HTR-8/SVneo (cell line): ENCODE measurements around the gene KLRC3.
A peak's percentile ranks its signal among the peaks of the same experiment; 100 is the strongest.
"Not testable (repeated sequence)": the region's sequence is repeated elsewhere in the genome, so short reads cannot be mapped to it uniquely, and the experiment has no call there.

ENCODE experiments used
- DNase-seq: peaks from one replicate; pipeline ENCODE4 v3.0.0; 2011; ENCODE audit warnings: low spot score, mixed read lengths; ENCODE audit not compliant: insufficient read length
- FAIRE-seq: peaks from 2 replicates; lab custom pipeline; 2011; peaks lifted over from hg19 to GRCh38; lab: Jason Lieb, UNC

Gene KLRC3

DNA sequence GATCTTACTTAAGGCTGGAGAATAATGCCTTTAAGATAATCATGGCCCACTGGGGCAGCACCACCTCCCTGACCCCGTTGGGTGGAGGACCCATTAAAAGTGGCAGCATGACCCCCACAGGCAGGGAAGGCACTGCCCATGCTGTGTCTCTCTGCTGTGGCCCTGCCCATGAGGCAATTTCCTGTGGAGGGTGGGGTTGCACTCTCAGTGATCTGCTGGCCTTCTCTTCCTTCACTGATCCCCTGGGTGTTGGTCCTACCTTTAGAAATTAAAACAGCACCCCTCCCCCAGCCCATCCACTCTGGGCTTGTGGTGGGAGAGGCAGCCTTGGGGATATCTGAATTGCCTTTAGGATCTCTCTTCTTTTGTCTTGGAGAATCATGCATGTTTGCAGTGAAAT is 47.8 kb downstream of the KLRC3 start:
- FAIRE-seq (no peak), DNase-seq (no peak)

DNA sequence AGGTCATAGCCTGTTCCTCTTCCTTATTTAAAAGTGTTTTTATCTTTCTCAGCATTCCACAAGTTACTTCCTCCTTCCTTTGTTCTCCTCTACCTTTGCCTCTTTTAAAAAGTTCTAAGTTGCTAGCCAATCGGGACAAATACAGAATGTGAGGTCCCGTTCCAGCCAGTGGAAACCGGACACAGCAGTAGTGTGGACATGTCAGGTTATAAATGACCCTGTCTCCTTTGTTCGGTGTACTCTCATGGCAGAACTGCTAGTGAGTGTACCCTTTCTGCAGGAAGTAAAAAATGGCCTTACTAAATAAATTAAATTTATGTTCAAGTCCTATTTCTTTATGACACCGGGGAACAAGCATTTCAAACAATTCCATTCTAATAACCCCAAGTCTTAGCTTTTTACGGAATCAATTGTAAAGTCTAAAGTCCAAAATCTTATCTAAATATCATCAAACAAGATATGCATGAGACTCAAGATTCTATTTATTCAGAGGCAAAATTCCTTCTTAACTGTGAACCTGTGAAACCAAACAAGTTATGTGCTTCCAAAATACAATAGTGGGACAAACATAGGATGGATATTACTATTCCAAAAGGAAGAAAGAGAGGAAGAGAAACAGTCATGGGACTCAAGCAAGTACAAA is 48.4 kb downstream of the KLRC3 start:
- not testable (repeated sequence) for FAIRE-seq, DNase-seq

DNA sequence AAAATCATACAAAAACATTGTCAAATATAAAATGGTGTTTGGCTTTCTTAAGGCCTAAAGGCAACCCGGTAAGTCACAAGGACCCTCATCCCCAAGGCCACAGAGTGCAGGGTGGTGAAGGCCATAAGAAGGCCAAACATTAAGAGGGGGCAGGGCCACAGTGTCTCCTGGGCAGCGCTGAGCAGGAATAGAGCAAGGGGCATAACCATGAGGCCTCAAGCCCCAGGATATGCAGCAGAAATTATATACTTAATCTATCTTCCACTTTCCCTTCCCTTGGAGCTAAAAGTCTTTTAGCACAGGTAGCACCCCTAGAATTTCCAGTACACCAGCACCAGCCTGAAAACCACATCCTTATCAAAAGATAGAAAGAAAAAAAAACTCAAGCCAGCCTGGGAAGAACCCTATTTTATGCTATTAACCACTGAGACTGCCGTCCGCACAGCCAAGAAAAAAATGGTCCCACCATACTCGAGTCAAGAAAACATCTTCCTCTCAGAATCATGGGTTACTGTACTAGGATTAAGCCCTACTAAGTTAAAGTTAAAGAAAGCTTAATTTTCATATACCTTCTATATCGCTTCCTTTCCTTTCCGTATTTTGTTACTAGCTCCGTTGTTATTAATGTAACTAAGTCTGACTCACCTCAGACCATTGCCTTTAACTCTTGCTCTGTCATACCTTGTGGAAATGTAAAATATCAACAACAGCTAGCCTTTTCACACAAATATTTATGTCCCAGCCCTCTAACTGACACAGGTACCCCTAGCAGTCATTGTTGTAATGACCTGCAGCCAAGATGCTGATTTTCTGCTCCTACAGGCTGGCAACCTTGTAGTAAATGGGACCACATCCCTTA is 50.6 kb downstream of the KLRC3 start:
- no peak for FAIRE-seq
- no peak for DNase-seq

DNA sequence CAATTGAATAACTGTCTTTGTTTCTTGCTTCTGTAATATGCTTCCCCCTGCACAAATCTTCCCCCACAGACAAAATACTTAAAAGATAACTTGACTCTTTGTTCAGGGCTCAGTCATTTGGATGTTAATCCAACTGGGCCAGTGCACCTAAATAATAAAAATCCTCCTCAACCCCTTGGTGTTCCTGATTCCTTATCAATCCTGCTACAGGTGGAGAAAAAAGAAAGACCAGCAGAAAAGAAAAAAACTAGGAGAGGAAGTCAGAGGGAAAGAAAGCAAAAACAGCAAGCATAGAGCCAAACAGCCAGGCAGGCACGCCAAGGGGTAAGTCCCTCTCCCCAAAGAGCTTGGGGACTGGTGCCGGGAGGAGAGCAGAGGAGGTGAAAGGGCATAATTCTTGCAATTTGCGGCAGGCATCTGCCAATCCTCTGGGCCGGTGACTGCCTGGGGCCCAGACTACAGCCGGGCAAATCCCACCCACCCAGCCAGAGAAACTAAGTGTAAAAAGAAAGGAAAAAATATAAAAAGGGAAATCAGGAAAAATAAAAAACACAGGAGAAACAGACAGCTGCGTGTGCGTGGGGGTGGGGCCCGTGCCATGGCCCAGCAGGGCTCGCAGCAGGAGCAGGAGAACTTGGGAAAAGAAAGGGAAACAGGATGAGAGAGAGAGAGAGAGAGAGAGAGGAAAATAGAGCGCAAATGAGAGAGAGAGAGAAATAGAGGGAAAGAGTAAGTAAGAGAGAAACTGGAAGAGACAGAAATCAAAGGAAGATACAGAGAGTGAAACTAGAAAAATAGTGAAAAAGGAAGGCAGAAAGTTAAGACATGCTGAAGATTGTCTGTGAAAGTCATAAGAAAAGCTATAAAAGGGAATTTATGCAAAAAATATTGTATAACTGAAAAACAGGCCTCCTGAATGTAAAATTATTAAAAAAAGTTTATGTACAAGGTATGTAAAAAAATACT is 51.9 kb downstream of the KLRC3 start:
- DNase-seq (no peak), FAIRE-seq (no peak)

DNA sequence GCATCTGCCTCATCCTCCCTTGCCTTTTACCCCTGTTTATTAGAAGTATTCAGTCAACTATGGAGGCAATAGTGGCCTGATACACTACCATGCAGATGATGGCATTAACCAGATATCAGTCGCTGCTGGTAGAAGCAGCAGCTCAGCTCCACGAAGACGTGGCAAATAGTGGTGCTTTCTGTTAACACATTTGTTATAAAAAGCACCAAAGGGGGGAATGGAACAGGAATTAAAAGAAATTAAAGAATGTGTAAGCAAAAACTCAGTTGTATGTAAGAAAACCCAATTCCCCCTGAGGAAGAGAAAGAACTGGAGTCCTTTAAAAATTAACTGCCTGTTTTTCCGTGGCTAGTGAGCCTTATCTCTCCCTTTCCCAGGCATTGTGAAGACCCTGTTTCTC is 52.7 kb downstream of the KLRC3 start:
- FAIRE-seq, DNase-seq: not testable (repeated sequence)

DNA sequence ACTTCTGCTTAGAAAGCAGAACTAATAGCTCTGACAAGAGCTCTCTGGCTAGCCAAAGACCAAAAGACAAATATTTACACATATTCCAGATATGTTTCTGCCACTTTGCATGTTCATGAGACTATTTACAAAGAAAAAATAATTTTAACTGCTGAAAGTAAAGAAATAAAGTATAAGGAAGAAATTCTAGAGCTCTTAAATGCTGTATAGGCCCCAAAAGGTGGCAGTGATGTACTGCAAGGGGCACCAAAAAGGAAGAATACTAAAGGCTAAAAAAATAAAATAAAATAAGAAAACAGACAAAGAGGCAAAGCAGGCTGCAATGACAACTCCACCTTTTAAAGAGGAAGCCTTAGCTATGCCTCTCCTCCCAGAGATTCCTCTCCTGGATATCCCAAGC is 53.5 kb downstream of the KLRC3 start:
- FAIRE-seq: no peak

DNA sequence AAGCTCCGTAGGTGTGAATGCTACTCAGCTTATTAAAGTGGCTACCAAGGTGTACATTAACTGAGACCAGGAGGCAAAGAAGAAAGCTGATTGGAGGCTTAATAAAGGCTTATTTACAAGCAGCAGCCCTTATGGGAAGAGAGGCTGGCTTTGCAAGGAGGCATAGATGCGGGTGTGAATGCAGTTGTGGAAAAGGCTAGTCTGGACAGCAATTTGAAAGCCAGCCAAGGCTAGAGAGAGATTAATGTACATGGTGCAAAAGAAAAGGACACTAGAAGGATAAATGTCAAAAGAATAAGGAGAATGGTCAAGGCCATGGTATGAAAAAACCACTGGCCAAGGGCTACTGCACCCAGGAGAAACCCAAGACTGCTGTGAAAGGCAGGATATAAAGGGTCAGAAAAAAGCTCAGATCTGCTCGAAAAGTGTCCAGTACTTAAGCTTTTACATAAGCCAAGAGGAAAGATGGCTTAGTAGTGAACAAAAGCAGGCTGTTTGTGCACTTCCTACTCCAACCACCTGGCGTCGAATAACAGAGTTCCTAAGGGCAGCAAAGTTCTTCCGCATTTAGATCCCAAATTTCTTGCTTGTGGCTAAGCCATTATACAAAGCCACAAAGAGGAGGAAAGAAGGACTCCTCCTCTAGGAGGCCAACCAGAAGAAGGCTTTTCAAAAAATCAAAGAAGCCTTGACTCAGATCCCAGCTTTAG is 54.5 kb downstream of the KLRC3 start:
- FAIRE-seq (no peak), DNase-seq (no peak)

More for the DNA sequence above, 53.5 kb downstream of the KLRC3 start:
- DNase-seq: no peak

DNA sequence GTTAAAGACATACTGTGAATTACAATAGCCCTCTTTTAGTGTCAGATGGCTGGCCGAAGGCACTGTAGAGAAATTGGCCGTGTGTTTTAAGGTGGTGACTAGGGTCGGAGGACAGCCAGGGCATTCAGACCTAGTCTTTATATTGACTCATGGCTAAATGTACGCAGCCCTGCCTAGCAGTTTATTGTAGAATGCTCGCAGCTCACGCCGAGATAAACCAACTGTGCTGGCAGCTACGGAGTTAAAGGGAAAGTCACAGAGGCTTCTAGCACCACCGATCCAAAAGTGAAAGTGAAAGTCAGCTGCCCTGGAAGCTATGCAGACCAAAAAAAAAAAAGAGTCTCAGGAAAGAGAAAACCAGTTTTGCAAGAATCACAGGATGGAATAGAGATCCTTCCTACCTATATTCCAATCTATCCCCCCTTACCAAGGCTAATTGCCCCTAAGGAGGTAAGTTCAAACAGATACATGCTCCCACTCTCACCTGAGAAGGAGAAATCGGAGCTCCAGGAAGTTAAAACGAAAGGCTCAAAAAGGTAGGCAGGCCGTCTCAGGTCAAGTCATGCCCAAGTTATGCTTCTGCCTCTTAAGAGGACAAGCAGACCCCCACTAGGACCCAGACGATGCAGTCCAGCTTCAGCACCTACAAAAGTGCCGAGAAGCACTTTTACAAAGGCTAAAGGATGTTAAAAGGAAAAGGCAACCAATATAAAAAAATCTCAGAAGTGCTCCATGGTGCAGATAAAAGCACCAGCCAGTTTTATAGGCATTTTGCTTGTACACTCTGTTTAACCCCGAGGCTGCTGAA is 55.4 kb downstream of the KLRC3 start:
- peak; percentile 51 for DNase-seq
- no peak for FAIRE-seq

DNA sequence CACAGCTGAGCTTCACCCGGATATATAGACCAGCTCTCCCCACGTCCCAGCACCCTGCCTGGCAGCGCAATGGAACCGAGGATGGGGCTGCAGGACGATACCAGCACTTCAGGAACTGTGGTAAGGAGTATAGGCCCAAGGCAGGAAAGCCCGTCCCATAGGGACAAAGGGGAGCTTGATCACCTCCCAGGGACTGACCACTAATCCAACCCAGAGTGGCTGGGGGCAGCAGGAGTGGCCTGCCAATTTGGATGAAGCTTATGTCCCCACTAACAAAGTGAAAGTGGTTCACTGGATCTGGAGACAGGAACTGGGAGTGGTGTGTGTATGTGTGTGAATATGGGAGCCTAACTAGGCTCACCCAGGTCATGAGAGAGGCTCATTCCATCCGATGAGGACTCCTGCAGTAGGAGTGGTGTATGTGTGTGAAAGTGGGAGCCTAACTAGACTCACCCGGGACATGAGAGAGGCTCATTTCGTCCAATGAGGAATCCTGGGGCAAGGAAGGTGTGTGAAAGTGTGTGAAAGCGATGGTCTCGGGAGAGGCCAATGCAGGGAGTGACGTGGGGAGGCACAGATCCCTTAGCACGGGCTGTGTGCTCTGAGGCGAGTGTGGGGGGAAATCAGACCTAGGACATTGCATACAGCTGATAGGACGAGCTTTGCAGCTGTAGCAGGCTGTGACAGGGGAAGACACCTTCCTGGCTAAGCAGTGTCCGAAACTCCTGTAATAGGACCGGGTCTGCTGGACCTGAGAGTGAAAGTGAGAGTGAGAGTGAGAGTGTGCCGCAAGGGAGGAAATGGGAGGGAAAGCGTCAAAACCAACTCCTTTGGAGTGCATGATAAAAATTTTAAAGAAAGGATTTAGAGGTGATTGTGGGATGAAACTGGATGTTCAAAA is 56.2 kb downstream of the KLRC3 start:
- FAIRE-seq (no peak), DNase-seq (peak; percentile 26)

DNA sequence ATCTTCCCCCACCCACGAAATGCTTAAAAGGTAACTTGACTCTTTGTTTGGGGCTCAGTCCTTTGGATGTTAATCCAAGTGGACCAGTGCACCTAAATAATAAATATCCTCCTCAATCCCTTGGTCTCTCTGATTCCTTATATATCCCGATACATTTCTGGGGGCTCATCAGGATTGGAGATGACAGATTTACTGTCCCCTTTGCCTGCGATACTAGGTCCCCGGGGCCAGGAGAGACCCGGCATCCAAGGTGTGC is 56.8 kb downstream of the KLRC3 start:
- FAIRE-seq: no peak
- DNase-seq: no peak

DNA sequence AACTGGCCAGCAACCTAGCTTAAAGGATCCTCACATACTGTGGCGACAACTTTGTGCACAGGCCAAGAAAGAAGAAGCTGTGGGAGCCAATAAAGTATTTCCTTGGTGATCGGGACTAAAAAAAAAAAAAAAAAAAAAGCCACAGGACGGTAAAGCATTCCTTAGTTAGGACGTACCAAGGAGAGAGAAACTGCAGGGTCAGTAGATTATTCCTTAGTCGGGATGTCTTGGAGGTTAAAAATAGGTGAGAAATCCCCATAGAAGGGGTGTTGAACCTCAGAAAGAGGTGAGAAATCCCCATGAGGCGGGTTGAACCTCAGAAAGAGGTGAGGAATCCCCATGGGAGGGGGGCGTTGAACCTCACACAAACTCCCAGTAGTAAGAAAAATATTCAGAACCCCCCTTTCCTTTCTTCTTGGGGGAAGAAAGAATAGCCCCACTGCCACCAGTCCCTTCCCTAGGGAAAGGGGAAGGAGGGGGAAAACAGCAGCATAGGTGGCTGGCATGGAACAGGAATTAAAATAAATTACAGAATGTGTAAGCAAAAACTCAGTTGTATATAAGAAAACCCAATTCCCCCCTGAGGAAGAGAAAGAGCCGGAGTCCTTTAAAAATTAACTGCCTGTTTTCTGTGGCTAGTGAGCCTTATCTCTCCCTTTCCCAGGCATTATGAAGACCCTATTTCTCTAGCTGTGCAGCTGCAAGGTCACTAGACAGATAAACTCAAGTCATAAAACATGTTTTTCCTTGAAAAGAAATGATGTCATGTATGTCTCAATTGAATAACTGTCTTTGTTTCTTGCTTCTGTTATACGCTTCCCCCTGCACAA is 57.4 kb downstream of the KLRC3 start:
- DNase-seq (no peak), FAIRE-seq (no peak)

DNA sequence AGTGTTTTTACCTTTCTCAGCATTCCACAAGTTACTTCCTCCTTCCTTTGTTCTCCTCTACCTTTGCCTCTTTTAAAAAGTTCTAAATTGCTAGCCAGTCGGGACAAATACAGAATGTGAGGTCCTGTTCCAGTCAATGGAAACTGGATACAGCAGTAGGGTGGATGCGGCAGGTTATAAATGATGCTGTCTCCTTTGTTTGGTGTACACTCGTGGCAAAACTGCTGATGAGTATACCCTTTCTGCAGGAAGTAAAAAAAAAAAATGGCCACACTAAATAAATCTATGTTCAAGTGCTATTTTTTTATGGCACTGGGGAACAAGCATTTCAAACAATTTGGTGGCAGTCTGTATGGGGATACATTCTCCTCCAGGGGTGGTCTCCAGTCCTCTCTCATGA is 58.1 kb downstream of the KLRC3 start:
- DNase-seq (no peak), FAIRE-seq (no peak)
